Activated naive CD4-positive, alpha-beta T cell treated with anti-CD3 and anti-CD28 coated beads for 36 hours (primary cell): ENCODE measurements around the gene MTRF1L. TPM values are rescaled to one million over a fixed set of nuclear protein-coding genes. Genes with fewer than 3 reads are reported as not detected.
"Not testable (repeated sequence)": the region's sequence is repeated elsewhere in the genome, so short reads cannot be mapped to it uniquely, and the experiment has no call there.

Experiments
- CTCF ChIA-PET: fragments of 350-600 bp; sonication (Branson Sonifier 250); formaldehyde crosslinking; loops from one replicate; lab custom pipeline; 2021; ENCODE audit warnings: antibody characterized with exemption; lab: Charles Lee
- DNase-seq: peaks from one replicate; pipeline ENCODE4 v3.0.0-alpha.2; 2020
- H3K27ac Mint-ChIP-seq: one replicate; pipeline ENCODE4 v1.8.0; 2021; ENCODE audit warnings: mild to moderate bottlenecking, mixed read lengths
- H3K27me3 Mint-ChIP-seq: one replicate; pipeline ENCODE4 v1.8.0; 2021; ENCODE audit warnings: low read depth, mixed read lengths
- H3K36me3 Mint-ChIP-seq: one replicate; pipeline ENCODE4 v1.8.0; 2021; ENCODE audit warnings: low read depth, mixed read lengths
- H3K4me1 Mint-ChIP-seq: one replicate; pipeline ENCODE4 v1.8.0; 2021; ENCODE audit warnings: low read depth, mixed read lengths
- H3K4me3 Mint-ChIP-seq: one replicate; pipeline ENCODE4 v1.8.0; 2021; ENCODE audit warnings: mild to moderate bottlenecking, moderate library complexity, mixed read lengths
- H3K9me3 Mint-ChIP-seq: one replicate; pipeline ENCODE4 v1.8.0; 2021; ENCODE audit warnings: mixed read lengths
- intact Hi-C: fragments of 100-400 bp; cut with micrococcal nuclease; formaldehyde crosslinking; loops from one replicate; pipeline ENCODE4 v1.15.1; 2023
- total RNA-seq, 2 experiments: library from RNA; stranded (reverse); gene quantifications; one replicate each; pipeline ENCODE4 v1.2.3, GENCODE V29; 2021

The MTRF1L gene
- total RNA-seq, 2 experiments from 2014 or later, result 11.6 to 12.0 TPM

DNA sequence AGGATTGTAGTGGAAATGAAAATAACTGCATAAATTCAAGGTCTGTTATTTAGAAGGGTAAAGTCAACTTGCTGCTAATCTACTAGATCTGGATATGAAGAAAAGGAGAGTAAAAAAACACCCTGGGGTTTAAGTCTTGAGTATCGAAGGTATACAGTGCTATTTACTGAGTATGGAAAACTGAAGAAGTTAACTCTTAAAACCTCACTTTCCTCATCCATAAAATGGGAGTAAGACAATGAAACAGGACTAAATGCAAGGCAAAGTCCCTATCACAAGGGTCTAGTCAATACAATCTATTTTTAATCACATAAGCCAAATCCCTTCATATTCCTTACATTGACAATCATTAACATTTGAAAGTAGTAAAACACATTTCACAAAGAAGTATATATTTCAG is 21.9 kb downstream of the MTRF1L start:
- DNase-seq, result no peak
- Mint-ChIP-seq H3K9me3 (no peaks in the 10 kb centered on the region), H3K27me3 (no peaks in the 10 kb centered on the region), H3K4me3 (peak overlapping the region; percentile 99), H3K36me3 (peaks cover 64% of the 10 kb centered on the region), H3K4me1 (peaks cover 50% of the 10 kb centered on the region), H3K27ac (no peak overlapping the region)
- CTCF ChIA-PET, result no interaction called here
- intact Hi-C loops, result loop anchor here (5.0 kb wide), 3 partner anchors 678 to 1278 kb away; no protein-coding TSS in a partner anchor

DNA sequence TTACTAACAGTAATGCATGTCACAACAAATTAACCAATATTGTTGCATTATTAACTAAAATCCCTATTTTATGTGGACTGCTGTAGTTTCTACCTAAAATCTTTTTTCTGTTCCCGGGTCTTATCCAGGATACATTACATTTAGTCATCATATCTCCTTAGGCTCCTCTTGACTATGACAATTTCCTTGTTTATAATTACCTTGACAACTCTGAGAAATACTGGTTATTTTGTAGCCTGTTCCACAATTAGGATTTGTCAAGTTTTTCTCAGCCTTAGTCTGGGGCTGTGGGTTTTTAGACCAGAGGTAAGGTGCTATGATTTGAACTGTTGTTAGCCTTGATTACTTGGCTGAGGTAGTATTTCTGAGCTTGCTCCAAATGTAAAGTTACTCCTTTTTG is 23.4 kb downstream of the MTRF1L start:
- intact Hi-C loops, result no loop called here
- no peaks in the 10 kb centered on the region for H3K27me3 Mint-ChIP-seq
- peaks cover 3% of the 10 kb centered on the region for H3K9me3 Mint-ChIP-seq
- H3K27ac Mint-ChIP-seq, result no peak overlapping the region
- DNase-seq, result no peak
- no peak overlapping the region for H3K4me3 Mint-ChIP-seq
- H3K36me3 Mint-ChIP-seq, result peaks cover 69% of the 10 kb centered on the region
- CTCF ChIA-PET, result interaction anchor here (1.2 kb wide), 1 partner anchor 25 kb away, joined by 4 read pairs; no protein-coding TSS in a partner anchor
- peaks cover 49% of the 10 kb centered on the region for H3K4me1 Mint-ChIP-seq

DNA sequence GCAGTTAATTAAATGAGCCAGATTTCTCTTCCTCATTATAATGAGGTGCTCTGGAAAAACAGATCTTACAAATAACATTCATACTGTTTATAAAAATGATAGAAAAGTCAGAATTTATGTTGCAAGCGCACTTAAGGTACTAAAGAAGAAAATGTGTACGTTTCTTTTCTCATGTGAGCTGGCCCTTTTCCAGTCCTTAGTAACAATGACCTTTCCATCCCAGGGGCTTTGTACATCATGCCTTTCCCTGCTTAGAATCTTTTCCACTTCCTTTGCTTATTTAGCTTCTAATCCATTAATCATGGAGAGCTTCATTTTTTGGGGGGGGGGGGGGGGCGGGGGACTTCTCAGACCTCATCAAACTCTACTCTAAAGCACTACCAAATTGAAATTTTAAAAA is 24.5 kb downstream of the MTRF1L start:
- Mint-ChIP-seq H3K27ac (no peak overlapping the region), H3K36me3 (peaks cover 72% of the 10 kb centered on the region), H3K4me1 (peaks cover 53% of the 10 kb centered on the region), H3K9me3 (peaks cover 3% of the 10 kb centered on the region), H3K27me3 (no peaks in the 10 kb centered on the region), H3K4me3 (no peak overlapping the region)
- CTCF ChIA-PET, result interaction anchor here (1.2 to 1.4 kb wide), 2 partner anchors 24 to 29 kb away, joined by 3 to 4 read pairs; no protein-coding TSS in a partner anchor
- intact Hi-C loops, result no loop called here
- no peak for DNase-seq

DNA sequence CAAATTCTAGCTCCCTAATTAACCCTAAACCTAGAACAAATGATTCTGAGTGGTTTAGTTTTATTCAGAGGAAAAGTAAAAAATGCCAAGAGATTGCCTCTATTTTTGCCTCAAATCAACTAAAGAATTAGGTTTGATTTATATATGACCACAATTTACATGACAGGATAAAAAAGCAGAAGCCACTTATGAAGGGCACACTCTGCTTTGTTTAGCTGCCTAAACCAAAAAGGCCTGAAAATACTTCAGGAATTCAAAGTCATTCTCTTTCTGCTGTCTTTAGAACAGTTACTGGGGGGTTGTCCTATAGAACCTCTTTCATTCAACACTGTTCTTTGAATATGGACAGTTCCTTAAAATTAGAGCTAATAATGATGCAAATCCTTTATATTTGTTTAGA is 25.0 kb downstream of the MTRF1L start:
- CTCF ChIA-PET, result interaction anchor here (0.6 to 1.4 kb wide), 2 partner anchors 29 to 1242 kb away, joined by 3 to 4 read pairs; no protein-coding TSS in a partner anchor
- no peak for DNase-seq
- Mint-ChIP-seq H3K4me1 (peaks cover 53% of the 10 kb centered on the region), H3K27me3 (no peaks in the 10 kb centered on the region), H3K9me3 (peaks cover 3% of the 10 kb centered on the region), H3K4me3 (no peak overlapping the region), H3K27ac (no peak overlapping the region), H3K36me3 (peaks cover 77% of the 10 kb centered on the region)
- intact Hi-C loops, result no loop called here

DNA sequence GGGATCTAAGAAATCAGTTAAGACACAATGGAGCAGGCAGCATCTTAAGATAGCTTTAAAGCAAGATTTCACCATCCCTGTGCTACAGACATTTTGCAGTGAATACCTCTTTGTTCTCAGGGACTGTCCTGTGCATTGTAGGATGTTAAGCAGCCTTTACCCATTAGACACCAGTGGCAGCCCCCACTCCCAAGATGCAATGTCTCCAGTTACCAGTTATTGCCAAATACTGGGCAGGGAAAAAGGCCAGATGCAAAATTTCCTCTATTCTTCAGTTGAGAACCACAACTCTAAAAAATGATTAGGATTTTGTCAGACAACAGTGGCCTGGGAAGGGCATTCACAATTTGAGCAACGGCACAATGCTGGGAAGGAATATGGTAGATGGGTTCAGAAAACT is 25.8 kb downstream of the MTRF1L start:
- Mint-ChIP-seq H3K4me3 (no peak overlapping the region), H3K27ac (no peak overlapping the region), H3K9me3 (peaks cover 3% of the 10 kb centered on the region), H3K27me3 (no peaks in the 10 kb centered on the region), H3K36me3 (peaks cover 80% of the 10 kb centered on the region), H3K4me1 (peaks cover 53% of the 10 kb centered on the region)
- no peak for DNase-seq
- CTCF ChIA-PET, result interaction anchor here (1.4 kb wide), 1 partner anchor 28 kb away, joined by 3 read pairs; no protein-coding TSS in a partner anchor
- intact Hi-C loops, result no loop called here

DNA sequence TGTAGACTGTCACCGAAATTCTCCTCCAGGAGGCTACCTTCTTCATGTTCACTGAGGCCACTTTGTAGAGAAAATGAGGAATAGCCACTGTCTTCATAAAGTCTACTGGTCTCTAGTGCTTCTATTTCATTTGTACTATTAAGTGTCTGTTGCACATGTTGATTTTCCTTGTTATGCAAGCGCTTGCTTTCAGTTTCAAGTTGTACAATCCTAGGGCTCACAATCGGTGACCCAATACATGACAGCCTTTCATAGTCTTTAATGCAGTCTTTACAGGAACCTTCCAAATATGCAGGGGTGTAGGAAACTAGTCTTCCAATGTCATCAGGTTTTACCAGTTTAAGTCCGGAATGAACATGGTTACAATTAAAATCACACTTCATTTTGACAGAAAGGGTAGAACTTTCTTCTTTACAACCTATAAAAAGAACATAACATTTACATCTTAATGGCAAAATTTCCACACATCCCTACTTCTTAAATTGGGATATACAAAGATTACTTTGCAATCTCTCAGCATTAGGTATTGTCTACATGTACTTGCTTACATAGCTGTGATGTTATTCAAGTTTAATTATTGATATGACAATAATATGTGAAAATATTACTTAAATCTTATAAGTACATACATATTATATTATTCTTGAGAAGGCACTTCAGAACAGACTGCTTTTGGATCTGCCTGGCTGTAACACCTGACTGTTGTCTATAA is 27.1 kb downstream of the MTRF1L start:
- CTCF ChIA-PET, result no interaction called here
- Mint-ChIP-seq H3K4me1 (peaks cover 45% of the 10 kb centered on the region), H3K36me3 (peaks cover 77% of the 10 kb centered on the region), H3K27me3 (no peaks in the 10 kb centered on the region), H3K27ac (no peak overlapping the region), H3K9me3 (peaks cover 3% of the 10 kb centered on the region), H3K4me3 (no peak overlapping the region)
- DNase-seq, result no peak
- intact Hi-C loops, result no loop called here

DNA sequence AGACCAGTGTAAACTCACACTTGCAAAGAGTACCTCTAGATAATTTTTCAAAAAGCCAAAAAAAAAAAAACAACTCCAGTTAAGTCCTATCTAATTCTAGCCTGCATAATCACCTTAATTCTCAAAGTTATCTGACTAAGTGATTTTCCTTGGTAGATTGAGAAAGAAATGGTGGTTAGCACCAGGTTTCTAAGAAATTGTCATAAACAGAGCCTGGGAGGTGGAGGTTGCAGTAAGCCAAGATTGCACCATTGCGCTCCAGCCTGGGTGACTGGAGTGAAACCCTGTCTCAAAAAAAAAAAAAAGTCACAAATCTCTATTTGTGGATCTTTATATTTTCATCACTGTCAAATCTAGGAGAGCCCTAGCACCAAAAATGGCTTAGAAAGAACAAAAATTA is 28.6 kb downstream of the MTRF1L start:
- Mint-ChIP-seq H3K4me3 (no peak overlapping the region), H3K27ac (no peak overlapping the region), H3K36me3 (peaks cover 82% of the 10 kb centered on the region), H3K27me3 (no peaks in the 10 kb centered on the region), H3K9me3 (peaks cover 12% of the 10 kb centered on the region), H3K4me1 (peaks cover 34% of the 10 kb centered on the region)
- DNase-seq, result no peak
- intact Hi-C loops, result no loop called here
- CTCF ChIA-PET, result interaction anchor here (0.6 to 1.4 kb wide), 4 partner anchors 11 to 220 kb away, joined by 3 to 7 read pairs (median 4); no protein-coding TSS in a partner anchor

DNA sequence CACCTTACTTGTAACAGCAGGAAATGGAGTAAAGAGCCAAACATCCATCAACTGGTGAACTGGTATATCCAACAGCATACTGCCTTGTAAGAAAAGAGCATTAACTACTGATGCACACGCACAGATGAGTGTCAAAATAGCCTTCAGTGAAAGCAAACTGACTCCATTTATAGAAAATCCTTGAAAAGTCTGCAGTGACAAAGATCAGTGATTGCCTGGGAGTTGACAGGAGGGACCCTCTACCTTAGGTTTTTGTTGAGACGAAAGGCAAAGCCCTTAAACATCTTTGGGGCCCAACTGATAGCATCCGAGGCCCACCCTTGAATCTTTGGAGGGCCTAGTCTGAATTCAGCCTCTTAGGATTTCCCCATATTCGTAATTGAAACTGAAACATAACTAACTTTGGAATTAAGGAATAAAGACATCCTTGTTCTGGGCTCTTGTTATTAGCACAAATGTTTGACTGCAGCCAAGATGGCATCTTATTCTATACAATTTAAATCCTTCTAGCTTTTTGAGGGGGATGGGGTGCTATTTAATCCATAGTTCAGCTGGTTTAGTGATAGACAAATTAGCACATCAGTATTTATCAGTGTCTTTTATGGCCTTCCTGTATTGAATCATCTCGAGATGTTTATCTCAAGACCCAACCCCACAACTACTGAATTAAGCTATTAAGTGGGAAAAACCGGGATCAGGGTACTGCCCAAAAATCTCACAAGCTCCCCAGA is 32.7 kb downstream of the MTRF1L start:
- H3K27ac Mint-ChIP-seq, result peak overlapping the region; percentile 19
- intact Hi-C loops, result loop anchor here (1.0 kb wide), 1 partner anchor 33 kb away; no protein-coding TSS in a partner anchor
- H3K4me3 Mint-ChIP-seq, result no peak overlapping the region
- CTCF ChIA-PET, result interaction anchor here (1.0 kb wide), 1 partner anchor 16 kb away, joined by 5 read pairs; no protein-coding TSS in a partner anchor
- peaks cover 6% of the 10 kb centered on the region for H3K4me1 Mint-ChIP-seq
- H3K27me3 Mint-ChIP-seq, result no peaks in the 10 kb centered on the region
- no peak for DNase-seq
- peaks cover 31% of the 10 kb centered on the region for H3K9me3 Mint-ChIP-seq
- peaks cover 53% of the 10 kb centered on the region for H3K36me3 Mint-ChIP-seq

DNA sequence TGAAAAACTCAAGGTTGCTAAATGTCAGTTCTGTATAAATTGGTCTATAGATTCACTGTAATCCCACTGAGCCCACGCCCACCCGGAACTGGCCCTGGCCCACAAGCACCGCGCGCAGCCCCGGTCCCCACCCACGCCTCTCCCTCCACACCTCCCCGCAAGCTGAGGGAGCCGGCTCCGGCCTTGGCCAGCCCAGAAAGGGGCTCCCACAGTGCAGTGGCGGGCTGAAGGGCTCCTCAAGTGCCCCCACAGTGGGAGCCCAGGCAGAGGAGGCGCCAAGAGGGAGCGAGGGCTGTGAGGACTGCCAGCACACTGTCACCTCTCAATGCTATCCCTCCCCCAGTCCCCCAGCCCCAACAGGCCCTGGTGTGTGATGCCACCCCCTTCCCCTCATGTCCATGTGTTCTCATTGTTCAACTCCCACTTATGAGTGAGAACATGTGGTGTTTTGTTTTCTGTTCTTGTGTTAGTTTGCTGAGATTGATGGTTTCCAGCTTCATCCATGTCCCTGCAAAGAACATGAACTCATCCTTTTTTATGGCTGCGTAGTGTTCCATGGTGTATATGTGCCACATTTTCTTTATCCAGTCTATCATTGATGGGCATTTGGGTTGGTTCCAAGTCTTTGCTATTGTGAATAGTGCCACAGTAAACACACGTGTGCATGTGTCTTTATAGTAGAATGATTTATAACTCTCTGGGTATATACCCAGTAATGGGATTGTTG is 36.2 kb downstream of the MTRF1L start:
- CTCF ChIA-PET, H3K4me3 Mint-ChIP-seq, H3K27ac Mint-ChIP-seq, intact Hi-C loops, DNase-seq, H3K27me3 Mint-ChIP-seq, H3K4me1 Mint-ChIP-seq: not testable (repeated sequence)
- H3K9me3 Mint-ChIP-seq, result peaks cover 31% of the 10 kb centered on the region
- H3K36me3 Mint-ChIP-seq, result peaks cover 21% of the 10 kb centered on the region

DNA sequence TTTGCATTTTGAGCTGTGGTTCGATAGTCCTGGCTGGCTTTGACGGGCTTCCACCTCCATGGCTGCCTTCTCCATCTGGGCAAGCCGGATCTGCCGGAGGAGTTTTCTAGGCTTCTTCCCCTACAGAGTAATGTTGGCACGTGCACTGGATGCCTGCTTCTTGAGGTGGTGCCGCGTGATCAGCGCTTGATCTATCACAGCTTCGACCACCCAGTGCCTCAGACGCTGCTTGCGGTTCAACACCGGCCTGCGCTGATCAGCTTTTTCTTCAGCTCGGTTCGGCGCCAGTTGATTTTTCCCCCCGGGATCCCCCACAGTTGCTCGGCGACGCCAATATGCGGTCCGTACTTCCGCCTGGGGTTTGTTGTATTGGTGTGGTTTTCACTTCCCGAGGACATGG is 43.2 kb downstream of the MTRF1L start:
- Mint-ChIP-seq H3K36me3 (no peaks in the 10 kb centered on the region), H3K4me1 (no peaks in the 10 kb centered on the region), H3K4me3 (no peak overlapping the region), H3K9me3 (no peaks in the 10 kb centered on the region), H3K27me3 (peaks cover 16% of the 10 kb centered on the region), H3K27ac (no peak overlapping the region)
- CTCF ChIA-PET, result no interaction called here
- intact Hi-C loops, result loop anchor here (10.0 kb wide), 1 partner anchor 355 kb away; no protein-coding TSS in a partner anchor
- no peak for DNase-seq

DNA sequence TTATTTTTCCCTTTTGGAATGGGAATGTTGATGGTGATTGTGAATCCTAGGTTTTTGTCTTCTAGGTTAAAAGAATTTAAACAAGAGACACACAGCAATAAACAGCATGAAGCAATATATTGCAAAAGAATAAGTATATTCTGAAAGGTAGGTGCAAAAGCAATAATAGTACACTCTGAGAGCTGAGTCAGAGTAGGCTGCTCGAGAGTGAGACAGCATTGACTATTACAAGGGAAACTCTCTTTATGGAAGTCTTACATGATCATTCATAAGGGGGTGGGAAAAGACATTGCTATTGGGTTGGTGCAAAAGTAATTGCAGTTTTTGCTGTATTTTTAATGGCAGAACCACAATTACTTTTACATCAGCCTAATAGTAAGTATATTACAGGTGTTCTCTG is 44.7 kb downstream of the MTRF1L start:
- H3K9me3 Mint-ChIP-seq, result no peaks in the 10 kb centered on the region
- intact Hi-C loops, result loop anchor here (10.0 kb wide), 1 partner anchor 357 kb away; no protein-coding TSS in a partner anchor
- no peaks in the 10 kb centered on the region for H3K4me1 Mint-ChIP-seq
- H3K36me3 Mint-ChIP-seq, result no peaks in the 10 kb centered on the region
- CTCF ChIA-PET, result interaction anchor here (0.6 kb wide), 2 partner anchors 62 to 665 kb away, joined by 3 to 6 read pairs; no protein-coding TSS in a partner anchor
- H3K27ac Mint-ChIP-seq, result no peak overlapping the region
- no peak for DNase-seq
- peaks cover 19% of the 10 kb centered on the region for H3K27me3 Mint-ChIP-seq
- H3K4me3 Mint-ChIP-seq, result no peak overlapping the region

DNA sequence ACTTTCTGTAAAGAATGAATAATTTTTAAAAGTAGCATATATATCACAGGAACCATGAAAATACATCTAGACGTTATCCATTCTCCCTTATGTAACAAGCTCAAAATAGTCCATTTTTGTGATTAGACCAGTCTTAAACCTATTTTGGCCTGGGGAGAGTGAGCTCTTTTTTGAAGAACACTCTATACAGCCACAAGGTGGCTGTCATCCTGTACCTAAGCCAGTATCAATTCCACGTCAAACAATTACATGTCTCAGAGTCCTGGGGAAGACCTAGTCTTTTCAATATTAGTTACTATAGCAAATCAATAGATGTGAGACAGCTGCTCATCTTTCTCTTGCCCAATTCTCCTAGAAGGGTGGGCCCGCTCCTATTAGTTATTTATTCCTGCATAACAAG is 48.1 kb downstream of the MTRF1L start:
- peaks cover 18% of the 10 kb centered on the region for H3K27me3 Mint-ChIP-seq
- H3K4me1 Mint-ChIP-seq, result no peaks in the 10 kb centered on the region
- no peaks in the 10 kb centered on the region for H3K9me3 Mint-ChIP-seq
- H3K4me3 Mint-ChIP-seq, result no peak overlapping the region
- no peak for DNase-seq
- H3K36me3 Mint-ChIP-seq, result no peaks in the 10 kb centered on the region
- CTCF ChIA-PET, result interaction anchor here (0.8 to 2.5 kb wide), 11 partner anchors 19 to 106 kb away, joined by 3 to 15 read pairs (median 4); no protein-coding TSS in a partner anchor
- H3K27ac Mint-ChIP-seq, result no peak overlapping the region
- intact Hi-C loops, result loop anchor here (1.0 to 10.0 kb wide), 2 partner anchors 70 to 360 kb away; no protein-coding TSS in a partner anchor
